ENCODE measurements around the gene MDM2. TPM values are rescaled to one million over a fixed set of nuclear protein-coding genes. Genes with fewer than 3 reads are reported as not detected.
A peak's percentile ranks its signal among the peaks of the same experiment; 100 is the strongest.

Gene MDM2
- total and polyA plus RNA-seq, 2 of the 13 experiments (the other 11 are each of a cell fraction or from before 2014, with no cell fraction given), result 29.3 to 314 TPM

DNA sequence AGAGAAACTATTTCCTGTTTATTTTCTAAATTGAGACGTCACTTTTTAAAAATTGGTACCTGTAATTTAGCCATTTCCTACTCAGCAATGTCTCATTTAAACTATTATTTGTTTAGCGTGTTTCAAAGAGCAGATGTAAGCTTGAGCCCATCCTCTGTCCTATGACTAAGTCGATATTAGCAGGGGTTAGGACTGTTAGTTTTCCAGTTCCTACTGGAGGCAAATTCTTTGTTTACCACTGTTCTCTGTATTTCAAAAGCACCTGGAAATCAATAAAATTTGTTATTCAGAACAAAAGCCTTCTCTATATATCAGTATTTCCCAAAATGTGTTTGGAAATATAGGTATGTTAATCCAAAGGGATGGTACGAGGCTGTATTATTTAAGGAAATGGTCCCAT lies 42.4 kb downstream of the MDM2 start (continued):
- no peak for TF ChIP-seq ZFP36L2 (CRISPR knock-in tag; IDR thresholded peaks at IDR 0.05)
- TF ChIP-seq NFIC (IDR thresholded peaks at IDR 0.05; ENCODE audit: low read length), result peak; percentile 45; the same call in 1 of the 2 replicates
- TF ChIP-seq ZNF607 (CRISPR knock-in tag; IDR thresholded peaks at IDR 0.05; ENCODE audit: borderline replicate concordance), result no peak
- peak; percentile 15; the same call in 1 of the 2 replicates for TF ChIP-seq FOXK2 (IDR thresholded peaks at IDR 0.05)
- no peak for TF ChIP-seq MBD4 (IDR thresholded peaks at IDR 0.05; ENCODE audit: borderline replicate concordance, low read length)
- no peak for TF ChIP-seq ZNF33A (CRISPR knock-in tag; IDR thresholded peaks at IDR 0.05; ENCODE audit: borderline replicate concordance)
- TF ChIP-seq ZFP90 (CRISPR knock-in tag; IDR thresholded peaks at IDR 0.05; ENCODE audit: borderline replicate concordance), result no peak
- no peak for TF ChIP-seq NR2F6 (IDR thresholded peaks at IDR 0.05)
- no peak for TF ChIP-seq NR2F6 (CRISPR knock-in tag; IDR thresholded peaks at IDR 0.05)
- TF ChIP-seq, protein P1, sequence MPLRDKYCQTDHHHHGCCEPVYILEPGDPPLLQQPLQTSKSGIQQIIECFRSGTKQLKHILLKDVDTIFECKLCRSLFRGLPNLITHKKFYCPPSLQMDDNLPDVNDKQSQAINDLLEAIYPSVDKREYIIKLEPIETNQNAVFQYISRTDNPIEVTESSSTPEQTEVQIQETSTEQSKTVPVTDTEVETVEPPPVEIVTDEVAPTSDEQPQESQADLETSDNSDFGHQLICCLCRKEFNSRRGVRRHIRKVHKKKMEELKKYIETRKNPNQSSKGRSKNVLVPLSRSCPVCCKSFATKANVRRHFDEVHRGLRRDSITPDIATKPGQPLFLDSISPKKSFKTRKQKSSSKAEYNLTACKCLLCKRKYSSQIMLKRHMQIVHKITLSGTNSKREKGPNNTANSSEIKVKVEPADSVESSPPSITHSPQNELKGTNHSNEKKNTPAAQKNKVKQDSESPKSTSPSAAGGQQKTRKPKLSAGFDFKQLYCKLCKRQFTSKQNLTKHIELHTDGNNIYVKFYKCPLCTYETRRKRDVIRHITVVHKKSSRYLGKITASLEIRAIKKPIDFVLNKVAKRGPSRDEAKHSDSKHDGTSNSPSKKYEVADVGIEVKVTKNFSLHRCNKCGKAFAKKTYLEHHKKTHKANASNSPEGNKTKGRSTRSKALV (CRISPR knock-in tag; IDR thresholded peaks at IDR 0.05), result no peak
- TF ChIP-seq ZNF570 (CRISPR knock-in tag; IDR thresholded peaks at IDR 0.05; ENCODE audit: borderline replicate concordance), result no peak
- no peak for TF ChIP-seq ZNF317 (CRISPR knock-in tag; IDR thresholded peaks at IDR 0.05)
- TF ChIP-seq SOX5 (CRISPR knock-in tag; IDR thresholded peaks at IDR 0.05; ENCODE audit: borderline replicate concordance), result peak; percentile 41; the same call in 1 of the 2 replicates
- TF ChIP-seq, protein P2, sequence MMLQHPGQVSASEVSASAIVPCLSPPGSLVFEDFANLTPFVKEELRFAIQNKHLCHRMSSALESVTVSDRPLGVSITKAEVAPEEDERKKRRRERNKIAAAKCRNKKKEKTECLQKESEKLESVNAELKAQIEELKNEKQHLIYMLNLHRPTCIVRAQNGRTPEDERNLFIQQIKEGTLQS (CRISPR knock-in tag; IDR thresholded peaks at IDR 0.05), result no peak
- TF ChIP-seq ERF (CRISPR knock-in tag; IDR thresholded peaks at IDR 0.05), result no peak
- TF ChIP-seq PAF1 (CRISPR knock-in tag; IDR thresholded peaks at IDR 0.05), result no peak
- TF ChIP-seq SAFB2 (CRISPR knock-in tag; IDR thresholded peaks at IDR 0.05; ENCODE audit: borderline replicate concordance, low read depth), result no peak
- TF ChIP-seq ZNF543 (CRISPR knock-in tag; IDR thresholded peaks at IDR 0.05), result no peak
- TF ChIP-seq, protein P3, sequence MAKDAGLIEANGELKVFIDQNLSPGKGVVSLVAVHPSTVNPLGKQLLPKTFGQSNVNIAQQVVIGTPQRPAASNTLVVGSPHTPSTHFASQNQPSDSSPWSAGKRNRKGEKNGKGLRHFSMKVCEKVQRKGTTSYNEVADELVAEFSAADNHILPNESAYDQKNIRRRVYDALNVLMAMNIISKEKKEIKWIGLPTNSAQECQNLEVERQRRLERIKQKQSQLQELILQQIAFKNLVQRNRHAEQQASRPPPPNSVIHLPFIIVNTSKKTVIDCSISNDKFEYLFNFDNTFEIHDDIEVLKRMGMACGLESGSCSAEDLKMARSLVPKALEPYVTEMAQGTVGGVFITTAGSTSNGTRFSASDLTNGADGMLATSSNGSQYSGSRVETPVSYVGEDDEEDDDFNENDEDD (CRISPR knock-in tag; IDR thresholded peaks at IDR 0.05; ENCODE audit: borderline replicate concordance), result no peak
- TF ChIP-seq, protein P4, sequence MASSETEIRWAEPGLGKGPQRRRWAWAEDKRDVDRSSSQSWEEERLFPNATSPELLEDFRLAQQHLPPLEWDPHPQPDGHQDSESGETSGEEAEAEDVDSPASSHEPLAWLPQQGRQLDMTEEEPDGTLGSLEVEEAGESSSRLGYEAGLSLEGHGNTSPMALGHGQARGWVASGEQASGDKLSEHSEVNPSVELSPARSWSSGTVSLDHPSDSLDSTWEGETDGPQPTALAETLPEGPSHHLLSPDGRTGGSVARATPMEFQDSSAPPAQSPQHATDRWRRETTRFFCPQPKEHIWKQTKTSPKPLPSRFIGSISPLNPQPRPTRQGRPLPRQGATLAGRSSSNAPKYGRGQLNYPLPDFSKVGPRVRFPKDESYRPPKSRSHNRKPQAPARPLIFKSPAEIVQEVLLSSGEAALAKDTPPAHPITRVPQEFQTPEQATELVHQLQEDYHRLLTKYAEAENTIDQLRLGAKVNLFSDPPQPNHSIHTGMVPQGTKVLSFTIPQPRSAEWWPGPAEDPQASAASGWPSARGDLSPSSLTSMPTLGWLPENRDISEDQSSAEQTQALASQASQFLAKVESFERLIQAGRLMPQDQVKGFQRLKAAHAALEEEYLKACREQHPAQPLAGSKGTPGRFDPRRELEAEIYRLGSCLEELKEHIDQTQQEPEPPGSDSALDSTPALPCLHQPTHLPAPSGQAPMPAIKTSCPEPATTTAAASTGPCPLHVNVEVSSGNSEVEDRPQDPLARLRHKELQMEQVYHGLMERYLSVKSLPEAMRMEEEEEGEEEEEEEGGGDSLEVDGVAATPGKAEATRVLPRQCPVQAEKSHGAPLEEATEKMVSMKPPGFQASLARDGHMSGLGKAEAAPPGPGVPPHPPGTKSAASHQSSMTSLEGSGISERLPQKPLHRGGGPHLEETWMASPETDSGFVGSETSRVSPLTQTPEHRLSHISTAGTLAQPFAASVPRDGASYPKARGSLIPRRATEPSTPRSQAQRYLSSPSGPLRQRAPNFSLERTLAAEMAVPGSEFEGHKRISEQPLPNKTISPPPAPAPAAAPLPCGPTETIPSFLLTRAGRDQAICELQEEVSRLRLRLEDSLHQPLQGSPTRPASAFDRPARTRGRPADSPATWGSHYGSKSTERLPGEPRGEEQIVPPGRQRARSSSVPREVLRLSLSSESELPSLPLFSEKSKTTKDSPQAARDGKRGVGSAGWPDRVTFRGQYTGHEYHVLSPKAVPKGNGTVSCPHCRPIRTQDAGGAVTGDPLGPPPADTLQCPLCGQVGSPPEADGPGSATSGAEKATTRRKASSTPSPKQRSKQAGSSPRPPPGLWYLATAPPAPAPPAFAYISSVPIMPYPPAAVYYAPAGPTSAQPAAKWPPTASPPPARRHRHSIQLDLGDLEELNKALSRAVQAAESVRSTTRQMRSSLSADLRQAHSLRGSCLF (CRISPR knock-in tag; IDR thresholded peaks at IDR 0.05; ENCODE audit: borderline replicate concordance), result no peak
- TF ChIP-seq HES4 (CRISPR knock-in tag; IDR thresholded peaks at IDR 0.05; ENCODE audit: borderline replicate concordance), result no peak
- no peak for TF ChIP-seq JARID2 (CRISPR knock-in tag; IDR thresholded peaks at IDR 0.05; ENCODE audit: insufficient replicate concordance)
- TF ChIP-seq SP5 (CRISPR knock-in tag; IDR thresholded peaks at IDR 0.05; ENCODE audit: borderline replicate concordance, low read depth), result no peak
- TF ChIP-seq ZNF619 (CRISPR knock-in tag; IDR thresholded peaks at IDR 0.05), result no peak
- no peak for TF ChIP-seq ZBTB21 (CRISPR knock-in tag; IDR thresholded peaks at IDR 0.05)
- no peak for TF ChIP-seq HDAC6 (IDR thresholded peaks at IDR 0.05; ENCODE audit: low read depth, low read length)

All from HepG2 (cell line).